Calu3 (cell line): ENCODE data around the gene CA12. TPM values are rescaled to one million over a fixed set of nuclear protein-coding genes. Genes with fewer than 3 reads are reported as not detected.
A peak's percentile ranks its signal among the peaks of the same experiment; 100 is the strongest.

Experiments
- BruUV-seq: library from RNA; stranded (reverse); fragments of 400-500 nt; replicated peaks from 2 replicates; lab custom pipeline; 2021; lab: Mats Ljungman, UMichigan
- CTCF ChIA-PET: fragments of 300-600 bp; sonication (Branson Sonifier 250); formaldehyde crosslinking; loops from one replicate; lab custom pipeline; 2022; ENCODE audit warnings: antibody characterized with exemption; lab: Charles Lee
- DNase-seq: peaks from one replicate; pipeline ENCODE4 v3.0.0; 2022
- H3K27ac Mint-ChIP-seq: one replicate; pipeline ENCODE4 v1.8.0; 2022; ENCODE audit warnings: mixed read lengths; ENCODE audit not compliant: unreplicated experiment
- H3K27me3 Mint-ChIP-seq: one replicate; pipeline ENCODE4 v1.8.0; 2022; ENCODE audit warnings: mixed read lengths; ENCODE audit not compliant: unreplicated experiment
- H3K36me3 Mint-ChIP-seq: one replicate; pipeline ENCODE4 v1.8.0; 2022; ENCODE audit warnings: mild to moderate bottlenecking, moderate library complexity, mixed read lengths; ENCODE audit not compliant: insufficient read depth, unreplicated experiment
- H3K4me1 Mint-ChIP-seq: one replicate; pipeline ENCODE4 v1.8.0; 2022; ENCODE audit warnings: mild to moderate bottlenecking, low read depth, mixed read lengths; ENCODE audit not compliant: unreplicated experiment
- H3K4me3 Mint-ChIP-seq: one replicate; pipeline ENCODE4 v1.8.0; 2022; ENCODE audit warnings: mild to moderate bottlenecking, low read depth, moderate library complexity, mixed read lengths; ENCODE audit not compliant: unreplicated experiment
- H3K9me3 Mint-ChIP-seq: one replicate; pipeline ENCODE4 v1.8.0; 2022; ENCODE audit warnings: low read depth, mixed read lengths; ENCODE audit not compliant: unreplicated experiment
- CTCF ChIP-seq: fragments of 200-600 bp; IDR thresholded peaks from one replicate; pipeline ENCODE4 v1.8.0; 2022; ENCODE audit warnings: antibody characterized with exemption; ENCODE audit not compliant: unreplicated experiment
- intact Hi-C: fragments of 100-400 bp; cut with micrococcal nuclease; formaldehyde crosslinking; loops from one replicate; pipeline ENCODE4 v1.10.0; 2022; ENCODE audit not compliant: unreplicated experiment
- total RNA-seq: library from RNA; stranded (reverse); gene quantifications from 2 replicates; pipeline ENCODE4 v1.2.3, GENCODE V29; 2022

CA12 gene
- total RNA-seq, 1 experiment from 2014 or later: 21.5 TPM

DNA sequence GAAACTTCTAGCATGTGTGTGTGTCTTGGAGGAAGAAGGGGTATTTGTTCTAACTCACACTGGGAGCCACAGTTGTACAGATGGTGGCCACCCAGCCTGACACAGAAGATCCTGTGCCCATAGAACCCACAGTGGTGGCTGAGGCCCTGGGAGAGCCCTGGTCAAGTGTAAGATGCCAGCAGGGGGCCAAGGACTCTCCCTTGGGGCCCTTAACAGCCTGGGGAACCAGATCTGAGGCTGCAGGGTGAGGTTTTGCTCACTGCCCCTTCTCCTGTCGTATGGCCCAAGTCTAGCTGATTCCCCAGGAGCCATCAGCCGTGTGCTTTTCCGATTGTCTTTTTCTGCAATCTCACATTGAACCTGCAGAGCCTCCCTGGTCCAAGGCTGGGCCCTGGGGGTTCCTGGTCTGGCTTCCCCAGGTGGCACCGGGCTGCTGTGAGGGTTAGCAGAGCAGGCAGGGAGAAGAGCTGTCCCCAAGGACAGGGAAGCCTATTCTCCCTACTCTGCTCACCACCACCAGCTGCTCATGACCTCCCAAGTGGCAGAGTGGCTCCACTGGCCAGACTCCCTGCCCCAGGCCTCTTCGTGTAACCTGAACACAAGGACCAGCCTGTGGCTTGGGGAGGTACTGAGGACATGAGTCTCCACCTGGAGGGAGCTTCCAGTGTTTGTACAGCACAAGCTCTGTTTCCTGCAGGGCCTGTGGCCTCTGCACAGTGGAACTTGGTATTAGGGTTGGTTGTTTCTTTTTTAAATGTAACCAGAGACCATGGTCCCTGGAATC lies 51.9 kb downstream of the CA12 start:
- Mint-ChIP-seq H3K27ac (no peak overlapping the region), H3K9me3 (no peaks in the 10 kb centered on the region), H3K4me1 (peaks cover 28% of the 10 kb centered on the region), H3K27me3 (no peaks in the 10 kb centered on the region), H3K36me3 (no peaks in the 10 kb centered on the region), H3K4me3 (no peak overlapping the region)
- CTCF ChIA-PET: no interaction called here
- no TSS peak for BruUV-seq
- DNase-seq: no peak
- intact Hi-C loops: no loop called here
- TF ChIP-seq CTCF: no peak

GRCh38 chr15:63327648-63328421 lies 53.8 kb downstream of the CA12 start:
- no peaks in the 10 kb centered on the region for H3K27me3 Mint-ChIP-seq
- BruUV-seq: no TSS peak
- no peak overlapping the region for H3K4me3 Mint-ChIP-seq
- intact Hi-C loops: no loop called here
- no peak for TF ChIP-seq CTCF
- no peaks in the 10 kb centered on the region for H3K9me3 Mint-ChIP-seq
- peaks cover 14% of the 10 kb centered on the region for H3K4me1 Mint-ChIP-seq
- CTCF ChIA-PET: no interaction called here
- no peaks in the 10 kb centered on the region for H3K36me3 Mint-ChIP-seq
- no peak for DNase-seq
- no peak overlapping the region for H3K27ac Mint-ChIP-seq

DNA sequence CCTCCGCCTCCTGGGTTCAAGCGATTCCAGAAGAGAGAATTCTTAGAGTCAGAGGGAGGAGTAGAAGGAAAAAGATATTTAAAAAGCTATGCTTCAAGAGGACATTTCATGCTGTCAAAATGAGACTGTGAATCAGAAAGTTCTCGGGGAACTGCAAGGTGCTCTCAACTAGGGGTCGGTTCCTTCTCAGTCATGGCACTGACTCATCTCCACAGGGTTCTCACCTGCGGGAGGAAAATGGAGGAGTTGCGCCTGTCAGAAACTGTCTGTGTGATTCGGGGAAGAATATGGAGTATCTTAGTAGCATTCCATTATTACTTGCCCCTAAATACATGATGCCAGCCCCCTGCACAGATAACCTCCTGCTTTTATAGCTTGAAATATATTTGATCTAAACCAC lies 56.9 kb downstream of the CA12 start:
- Mint-ChIP-seq H3K27ac (no peak overlapping the region), H3K4me1 (no peaks in the 10 kb centered on the region), H3K27me3 (no peaks in the 10 kb centered on the region), H3K4me3 (no peak overlapping the region), H3K9me3 (no peaks in the 10 kb centered on the region), H3K36me3 (no peaks in the 10 kb centered on the region)
- TF ChIP-seq CTCF: no peak
- CTCF ChIA-PET: interaction anchor here (0.7 kb wide), 1 partner anchor 32 kb away, joined by 5 read pairs; no protein-coding TSS in a partner anchor
- DNase-seq: no peak
- intact Hi-C loops: no loop called here
- no TSS peak for BruUV-seq

- Mint-ChIP-seq H3K4me1 (no peaks in the 10 kb centered on the region), H3K9me3 (no peaks in the 10 kb centered on the region), H3K27me3 (no peaks in the 10 kb centered on the region), H3K4me3 (no peak overlapping the region), H3K36me3 (no peaks in the 10 kb centered on the region), H3K27ac (no peak overlapping the region)
- TSS peak; percentile 51 for BruUV-seq
- CTCF ChIA-PET: no interaction called here
- TF ChIP-seq CTCF: no peak
- DNase-seq: no peak
- intact Hi-C loops: no loop called here
Observed at GRCh38 chr15:63323798-63324563, 57.7 kb downstream of the CA12 start.
